GM12891 (cell line): ENCODE results near the gene COQ8B.

Experiments
- POLR2A ChIP-seq: IDR thresholded peaks from 2 replicates; pipeline ENCODE4 v1.6.1; 2011; ENCODE audit warnings: low read depth, low read length, control low read depth
- POLR2AphosphoS5 ChIP-seq: IDR thresholded peaks from 2 replicates; pipeline ENCODE4 v1.6.1; 2011; ENCODE audit warnings: low read depth, low read length, control low read depth
- POU2F2 ChIP-seq: IDR thresholded peaks from 2 replicates; pipeline ENCODE4 v1.6.1; 2011; ENCODE audit warnings: low read depth, mild to moderate bottlenecking, control low read depth, low read length, moderate library complexity
- SPI1 ChIP-seq: IDR thresholded peaks from 2 replicates; pipeline ENCODE4 v1.6.1; 2011; ENCODE audit warnings: low read depth, low read length, control low read depth
- TAF1 ChIP-seq: IDR thresholded peaks from 2 replicates; pipeline ENCODE4 v1.6.1; 2011; ENCODE audit warnings: low read depth, low read length, control low read depth

DNA sequence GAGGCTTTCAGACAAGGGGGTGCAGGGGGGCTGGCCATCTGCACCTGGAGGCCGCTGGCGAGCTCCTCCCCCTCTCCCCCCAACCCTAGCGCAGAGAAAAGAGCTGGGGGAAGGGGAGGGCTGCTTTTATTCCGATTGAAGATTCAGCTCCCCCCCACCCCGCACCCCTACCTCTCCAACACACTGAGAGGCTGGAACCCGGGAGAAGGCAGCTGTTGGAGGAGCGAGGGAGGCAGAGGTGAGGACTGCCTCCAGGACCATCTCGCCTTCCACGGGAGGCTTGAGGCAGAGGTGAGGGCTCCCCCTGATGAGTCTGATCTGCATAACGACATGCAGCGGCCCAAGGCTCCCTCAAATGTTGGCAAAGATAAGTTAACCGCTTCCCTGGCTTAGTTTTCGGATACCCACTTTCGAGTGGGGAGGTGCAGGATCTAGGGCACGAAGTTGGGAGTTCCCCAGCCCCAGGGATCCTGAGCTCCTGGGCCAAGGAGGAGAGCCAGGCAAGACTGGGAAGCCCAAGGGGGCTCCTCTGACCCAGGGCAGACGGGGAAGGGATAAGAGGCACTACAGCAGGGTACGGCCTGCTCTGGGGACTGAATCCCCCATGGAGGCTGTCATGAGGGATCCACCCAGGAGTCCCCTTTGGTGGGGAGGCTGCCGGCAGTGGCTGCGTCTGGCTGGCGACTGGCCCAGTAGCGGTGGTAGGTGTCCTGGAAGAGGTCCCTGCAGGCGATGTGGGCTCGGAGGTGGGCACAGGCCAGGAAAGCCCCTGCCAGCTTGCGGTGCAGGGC lies 25.1 kb downstream of the COQ8B start:
- no peak for TF ChIP-seq POLR2A
- TF ChIP-seq POLR2AphosphoS5 = no peak
- TF ChIP-seq POU2F2 = 0 out of 2 replicates have a peak, but pooled peaks have one; percentile 35
- no peak for TF ChIP-seq TAF1
- TF ChIP-seq SPI1 = no peak
